ENCODE results near the gene ZWILCH.

Gene ZWILCH

DNA sequence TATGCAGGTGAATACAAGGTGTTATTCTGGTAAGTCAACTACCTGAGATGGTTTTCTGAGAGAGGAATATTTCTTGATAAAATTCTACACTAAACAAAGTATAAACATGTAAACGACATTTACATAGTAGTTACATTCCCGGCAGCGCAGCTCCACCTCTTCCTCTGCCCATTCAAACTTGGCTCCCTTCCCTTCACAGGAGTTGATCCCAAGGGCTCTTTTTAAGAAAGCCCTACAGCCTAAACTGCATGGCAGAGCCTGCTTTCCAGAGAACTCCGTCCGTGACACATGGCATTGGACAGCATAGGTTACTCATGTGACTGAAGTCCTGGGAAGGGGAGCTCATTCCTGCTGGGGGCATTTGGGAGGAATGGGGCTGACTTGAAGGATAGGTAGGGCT is 82.6 kb downstream of the ZWILCH start:
- no peak for TF ChIP-seq POLR2AphosphoS5 (IDR thresholded peaks at IDR 0.05; ENCODE audit: low read depth, low read length)
- TF ChIP-seq FOXP2 (optimal IDR thresholded peaks at IDR 0.05; ENCODE audit: borderline replicate concordance, extremely low read depth, extremely low read length, insufficient read depth) = no peak
- TF ChIP-seq TAF1 (IDR thresholded peaks at IDR 0.05; ENCODE audit: borderline replicate concordance, insufficient read depth, low read length) = no peak
- TF ChIP-seq SIN3A (IDR thresholded peaks at IDR 0.05; ENCODE audit: borderline replicate concordance, insufficient read depth, low read length) = no peak
- TF ChIP-seq, protein P1, sequence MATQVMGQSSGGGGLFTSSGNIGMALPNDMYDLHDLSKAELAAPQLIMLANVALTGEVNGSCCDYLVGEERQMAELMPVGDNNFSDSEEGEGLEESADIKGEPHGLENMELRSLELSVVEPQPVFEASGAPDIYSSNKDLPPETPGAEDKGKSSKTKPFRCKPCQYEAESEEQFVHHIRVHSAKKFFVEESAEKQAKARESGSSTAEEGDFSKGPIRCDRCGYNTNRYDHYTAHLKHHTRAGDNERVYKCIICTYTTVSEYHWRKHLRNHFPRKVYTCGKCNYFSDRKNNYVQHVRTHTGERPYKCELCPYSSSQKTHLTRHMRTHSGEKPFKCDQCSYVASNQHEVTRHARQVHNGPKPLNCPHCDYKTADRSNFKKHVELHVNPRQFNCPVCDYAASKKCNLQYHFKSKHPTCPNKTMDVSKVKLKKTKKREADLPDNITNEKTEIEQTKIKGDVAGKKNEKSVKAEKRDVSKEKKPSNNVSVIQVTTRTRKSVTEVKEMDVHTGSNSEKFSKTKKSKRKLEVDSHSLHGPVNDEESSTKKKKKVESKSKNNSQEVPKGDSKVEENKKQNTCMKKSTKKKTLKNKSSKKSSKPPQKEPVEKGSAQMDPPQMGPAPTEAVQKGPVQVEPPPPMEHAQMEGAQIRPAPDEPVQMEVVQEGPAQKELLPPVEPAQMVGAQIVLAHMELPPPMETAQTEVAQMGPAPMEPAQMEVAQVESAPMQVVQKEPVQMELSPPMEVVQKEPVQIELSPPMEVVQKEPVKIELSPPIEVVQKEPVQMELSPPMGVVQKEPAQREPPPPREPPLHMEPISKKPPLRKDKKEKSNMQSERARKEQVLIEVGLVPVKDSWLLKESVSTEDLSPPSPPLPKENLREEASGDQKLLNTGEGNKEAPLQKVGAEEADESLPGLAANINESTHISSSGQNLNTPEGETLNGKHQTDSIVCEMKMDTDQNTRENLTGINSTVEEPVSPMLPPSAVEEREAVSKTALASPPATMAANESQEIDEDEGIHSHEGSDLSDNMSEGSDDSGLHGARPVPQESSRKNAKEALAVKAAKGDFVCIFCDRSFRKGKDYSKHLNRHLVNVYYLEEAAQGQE (IDR thresholded peaks at IDR 0.05; ENCODE audit: insufficient read depth in 1 of 2, low read depth in 2 of 2, low read length in 2 of 2) = no peak

DNA sequence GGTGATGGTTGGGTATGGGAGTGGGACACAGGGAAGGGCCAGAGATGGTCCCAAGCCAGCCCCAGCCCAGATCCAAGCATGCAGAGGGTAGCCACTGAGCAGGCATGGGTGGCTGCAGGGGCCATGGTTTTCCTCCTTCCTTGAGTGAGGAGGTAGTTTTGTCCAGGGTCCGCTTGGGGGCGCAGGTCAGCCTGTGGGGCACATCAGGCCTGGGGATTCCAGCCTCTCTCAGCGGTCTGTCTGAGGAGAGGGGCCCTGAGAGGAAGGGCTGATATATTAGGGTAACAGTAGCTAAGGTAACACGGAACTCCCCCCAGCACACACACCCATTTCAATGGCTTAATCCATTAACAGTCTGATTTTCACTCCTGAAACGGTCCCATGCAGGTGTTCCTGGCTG is 83.4 kb downstream of the ZWILCH start:
- no peak for TF ChIP-seq POLR2AphosphoS5 (IDR thresholded peaks at IDR 0.05; ENCODE audit: low read depth, low read length)
- TF ChIP-seq, protein P1 (IDR thresholded peaks at IDR 0.05; ENCODE audit: insufficient read depth in 1 of 2, low read depth in 2 of 2, low read length in 2 of 2) = no peak

DNA sequence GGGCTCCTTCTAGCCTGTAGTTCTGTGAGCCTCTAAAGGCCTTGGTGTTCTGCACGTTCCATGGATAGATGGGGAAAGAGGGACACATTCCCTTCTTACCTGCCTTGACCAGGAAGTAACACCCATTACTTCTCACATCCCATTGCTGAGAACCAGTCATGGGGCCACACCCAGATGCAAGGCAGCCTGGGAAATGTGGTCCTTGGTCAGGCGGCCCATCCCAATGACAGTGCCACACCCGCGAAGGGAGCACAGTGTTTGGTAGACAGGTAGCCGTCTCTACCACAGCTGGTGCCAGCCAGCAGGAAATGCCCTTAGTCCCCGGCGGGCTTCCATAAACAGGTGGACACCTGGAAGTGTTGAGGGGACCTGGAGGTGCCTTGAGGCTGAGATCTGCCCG is 83.8 kb downstream of the ZWILCH start:
- TF ChIP-seq SIN3A (IDR thresholded peaks at IDR 0.05; ENCODE audit: borderline replicate concordance, insufficient read depth, low read length) (no peak), TAF1 (IDR thresholded peaks at IDR 0.05; ENCODE audit: borderline replicate concordance, insufficient read depth, low read length) (no peak), POLR2AphosphoS5 (IDR thresholded peaks at IDR 0.05; ENCODE audit: low read depth, low read length) (no peak), FOXP2 (optimal IDR thresholded peaks at IDR 0.05; ENCODE audit: borderline replicate concordance, extremely low read depth, extremely low read length, insufficient read depth) (no peak)
- TF ChIP-seq, protein P1 (IDR thresholded peaks at IDR 0.05; ENCODE audit: insufficient read depth in 1 of 2, low read depth in 2 of 2, low read length in 2 of 2) = no peak

DNA sequence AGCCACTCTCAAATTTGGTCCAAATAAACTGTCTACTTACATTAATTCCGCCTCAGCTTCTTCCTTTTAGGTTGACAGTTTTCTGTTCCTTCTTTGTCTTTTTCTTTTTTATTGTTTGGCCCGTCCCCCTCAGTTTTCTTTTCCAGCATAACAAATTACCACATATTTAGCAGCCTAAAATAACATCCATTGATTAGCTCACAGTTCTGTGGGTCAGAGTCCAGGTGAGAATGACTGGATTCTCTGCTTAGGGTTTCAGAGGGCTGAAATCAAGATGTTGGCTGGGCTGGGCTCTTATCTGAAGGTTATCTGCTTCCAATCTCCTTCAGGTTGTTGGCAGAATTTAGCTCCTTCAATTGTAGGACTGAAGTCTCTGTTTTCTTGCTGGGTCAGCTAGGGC is 85.3 kb downstream of the ZWILCH start:
- no peak for TF ChIP-seq TAF1 (IDR thresholded peaks at IDR 0.05; ENCODE audit: borderline replicate concordance, insufficient read depth, low read length)
- TF ChIP-seq FOXP2 (optimal IDR thresholded peaks at IDR 0.05; ENCODE audit: borderline replicate concordance, extremely low read depth, extremely low read length, insufficient read depth) = no peak
- TF ChIP-seq SIN3A (IDR thresholded peaks at IDR 0.05; ENCODE audit: borderline replicate concordance, insufficient read depth, low read length) = no peak
- no peak for TF ChIP-seq POLR2AphosphoS5 (IDR thresholded peaks at IDR 0.05; ENCODE audit: low read depth, low read length)
- TF ChIP-seq, protein P1 (IDR thresholded peaks at IDR 0.05; ENCODE audit: insufficient read depth in 1 of 2, low read depth in 2 of 2, low read length in 2 of 2) = no peak

DNA sequence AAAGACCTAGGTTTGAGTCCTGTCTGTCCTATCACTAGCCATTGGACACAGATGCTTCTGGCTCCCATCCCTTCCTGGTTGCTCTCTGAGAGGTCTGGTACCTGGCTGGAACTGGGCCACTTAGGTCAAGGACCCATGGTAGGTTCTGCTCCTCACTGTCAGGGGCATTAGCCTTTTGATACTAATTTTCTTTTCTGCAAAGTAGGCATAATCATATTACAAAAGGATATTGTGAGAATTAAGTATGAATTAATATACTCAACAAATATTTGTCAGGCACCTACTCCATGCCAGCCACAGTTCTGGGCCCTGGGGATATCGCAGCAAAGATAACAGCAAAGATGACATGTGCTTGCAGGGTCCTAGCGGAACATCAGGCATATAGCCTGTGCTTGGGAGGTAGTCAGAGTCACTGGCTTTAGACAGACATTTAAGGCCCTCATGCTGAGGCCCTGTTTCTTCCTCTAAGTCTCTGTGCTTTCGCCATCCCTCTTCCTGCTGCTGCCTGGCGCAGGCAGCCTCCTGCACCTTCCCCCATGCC is 86.3 kb downstream of the ZWILCH start:
- TF ChIP-seq, protein P1 (IDR thresholded peaks at IDR 0.05; ENCODE audit: insufficient read depth in 1 of 2, low read depth in 2 of 2, low read length in 2 of 2) = no peak
- TF ChIP-seq TAF1 (IDR thresholded peaks at IDR 0.05; ENCODE audit: borderline replicate concordance, insufficient read depth, low read length) = no peak
- TF ChIP-seq FOXP2 (optimal IDR thresholded peaks at IDR 0.05; ENCODE audit: borderline replicate concordance, extremely low read depth, extremely low read length, insufficient read depth) = no peak
- TF ChIP-seq POLR2AphosphoS5 (IDR thresholded peaks at IDR 0.05; ENCODE audit: low read depth, low read length) = no peak
- TF ChIP-seq SIN3A (IDR thresholded peaks at IDR 0.05; ENCODE audit: borderline replicate concordance, insufficient read depth, low read length) = no peak
